ENCODE measurements around the gene C5orf15.

Gene C5orf15

DNA sequence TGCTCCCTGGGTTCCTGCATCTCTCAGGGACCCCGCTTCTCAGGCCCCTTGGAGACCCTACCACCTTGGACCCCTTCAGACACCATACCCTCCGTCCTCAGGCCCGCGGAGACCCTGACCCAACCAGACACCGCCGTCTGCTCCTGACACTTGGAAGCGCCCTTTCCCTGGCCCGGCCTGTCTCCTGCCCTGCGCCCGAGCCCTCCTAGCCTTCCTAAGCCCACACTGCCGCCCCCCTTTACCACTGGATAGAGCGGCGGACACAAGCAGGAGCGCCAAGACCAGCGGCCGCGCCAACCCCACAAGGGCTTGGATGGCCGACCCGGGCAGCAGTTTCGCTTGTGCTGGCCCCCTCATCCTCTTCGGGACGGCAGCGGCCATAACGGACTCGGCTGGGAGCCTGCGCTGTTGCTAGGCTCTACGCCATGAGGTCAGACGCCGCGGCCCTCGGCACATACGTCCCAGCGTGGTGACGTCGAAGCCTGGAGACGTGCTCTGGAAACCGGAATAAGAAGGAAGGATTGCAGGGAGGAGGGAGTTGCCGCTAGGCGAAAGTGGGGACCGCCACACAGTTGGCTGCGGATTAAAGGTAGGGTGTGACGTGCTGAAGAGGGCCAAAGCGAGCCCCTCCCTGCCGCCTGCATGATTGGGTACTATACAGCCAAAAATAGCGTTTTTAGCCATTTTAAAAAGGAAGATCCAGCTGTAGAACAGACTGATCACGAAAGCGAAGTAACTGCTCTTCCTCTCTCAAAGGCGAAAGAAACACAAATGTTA, at the start of gene C5orf15:
Gene C5orf15 (minus strand): TSS at position 422 of the 777 bp plus-strand sequence. CDS start 41 bp downstream, at position 381.
- H3K27ac ChIP-seq, result peak within 1 kb of the TSS; percentile 59
- no peak for TF ChIP-seq ZFX (IDR thresholded peaks at IDR 0.05; ENCODE audit: borderline replicate concordance)
- TF ChIP-seq, protein P1, sequence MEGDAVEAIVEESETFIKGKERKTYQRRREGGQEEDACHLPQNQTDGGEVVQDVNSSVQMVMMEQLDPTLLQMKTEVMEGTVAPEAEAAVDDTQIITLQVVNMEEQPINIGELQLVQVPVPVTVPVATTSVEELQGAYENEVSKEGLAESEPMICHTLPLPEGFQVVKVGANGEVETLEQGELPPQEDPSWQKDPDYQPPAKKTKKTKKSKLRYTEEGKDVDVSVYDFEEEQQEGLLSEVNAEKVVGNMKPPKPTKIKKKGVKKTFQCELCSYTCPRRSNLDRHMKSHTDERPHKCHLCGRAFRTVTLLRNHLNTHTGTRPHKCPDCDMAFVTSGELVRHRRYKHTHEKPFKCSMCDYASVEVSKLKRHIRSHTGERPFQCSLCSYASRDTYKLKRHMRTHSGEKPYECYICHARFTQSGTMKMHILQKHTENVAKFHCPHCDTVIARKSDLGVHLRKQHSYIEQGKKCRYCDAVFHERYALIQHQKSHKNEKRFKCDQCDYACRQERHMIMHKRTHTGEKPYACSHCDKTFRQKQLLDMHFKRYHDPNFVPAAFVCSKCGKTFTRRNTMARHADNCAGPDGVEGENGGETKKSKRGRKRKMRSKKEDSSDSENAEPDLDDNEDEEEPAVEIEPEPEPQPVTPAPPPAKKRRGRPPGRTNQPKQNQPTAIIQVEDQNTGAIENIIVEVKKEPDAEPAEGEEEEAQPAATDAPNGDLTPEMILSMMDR (IDR thresholded peaks at IDR 0.05), result no peak

DNA sequence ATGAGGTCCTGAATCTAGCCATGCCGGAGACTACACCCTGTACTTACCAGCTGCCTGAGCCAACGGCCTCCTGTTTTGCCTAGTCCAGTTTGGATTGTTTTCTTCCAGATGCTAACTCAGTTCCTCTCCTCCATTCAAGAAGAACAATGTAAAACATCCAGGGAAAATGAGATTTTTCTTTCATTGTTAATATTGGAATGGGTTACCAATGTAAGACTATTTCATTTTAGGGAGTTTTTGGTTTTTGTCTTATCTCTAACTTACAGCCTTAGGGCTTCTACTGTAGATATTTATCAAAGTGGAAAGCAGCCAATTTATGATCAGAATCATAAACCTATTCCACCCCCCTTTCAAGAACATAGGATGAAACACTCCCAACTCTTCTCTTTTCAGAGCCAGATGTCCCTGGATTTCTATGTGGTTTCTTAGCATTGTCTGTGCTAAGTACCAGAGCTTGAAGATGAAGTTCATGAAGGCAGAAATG, 39.9 kb upstream of the C5orf15 start:
- peak overlapping the region; percentile 20; the same call in 1 of the 2 replicates for H3K27ac ChIP-seq
- no peak for TF ChIP-seq ZFX (IDR thresholded peaks at IDR 0.05; ENCODE audit: borderline replicate concordance)
- TF ChIP-seq, protein P1 (IDR thresholded peaks at IDR 0.05), result no peak

DNA sequence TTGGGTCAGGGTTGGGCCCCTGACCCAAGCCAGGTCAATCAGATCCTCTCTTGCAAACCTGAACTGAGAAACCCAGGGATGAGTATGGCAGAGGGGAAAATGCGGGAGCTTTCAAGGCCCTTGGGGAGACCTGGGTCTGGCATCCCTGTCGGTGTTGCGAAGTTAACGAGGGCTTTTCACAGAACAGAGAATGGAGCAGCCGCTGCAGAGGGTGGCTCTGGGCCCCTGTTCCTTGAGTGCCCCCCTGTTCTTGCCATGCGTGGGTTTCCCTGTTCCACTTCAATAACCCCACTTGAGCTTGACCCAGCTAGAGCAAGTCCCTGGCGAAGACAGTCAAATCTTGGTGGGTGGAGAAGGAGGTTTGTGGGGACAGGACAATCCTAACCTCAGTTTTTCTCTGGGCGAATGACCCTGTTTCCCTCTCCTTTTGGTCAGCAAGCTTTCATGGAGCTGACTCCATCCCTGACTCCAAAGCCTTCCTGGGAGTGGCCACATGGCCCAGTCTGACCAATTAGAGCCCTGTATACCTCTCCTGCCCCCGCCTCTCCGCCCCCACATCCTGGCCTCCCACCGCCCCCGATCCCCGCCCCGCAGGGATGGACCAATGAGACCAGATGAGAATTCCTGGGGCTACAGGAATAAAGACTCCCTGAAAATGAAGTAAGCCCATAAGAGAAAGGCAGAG, 39.3 kb upstream of the C5orf15 start:
- TF ChIP-seq ZFX (IDR thresholded peaks at IDR 0.05; ENCODE audit: borderline replicate concordance), result no peak
- TF ChIP-seq, protein P1 (IDR thresholded peaks at IDR 0.05), result no peak
- H3K27ac ChIP-seq, result peak overlapping the region; percentile 20; the same call in 1 of the 2 replicates

DNA sequence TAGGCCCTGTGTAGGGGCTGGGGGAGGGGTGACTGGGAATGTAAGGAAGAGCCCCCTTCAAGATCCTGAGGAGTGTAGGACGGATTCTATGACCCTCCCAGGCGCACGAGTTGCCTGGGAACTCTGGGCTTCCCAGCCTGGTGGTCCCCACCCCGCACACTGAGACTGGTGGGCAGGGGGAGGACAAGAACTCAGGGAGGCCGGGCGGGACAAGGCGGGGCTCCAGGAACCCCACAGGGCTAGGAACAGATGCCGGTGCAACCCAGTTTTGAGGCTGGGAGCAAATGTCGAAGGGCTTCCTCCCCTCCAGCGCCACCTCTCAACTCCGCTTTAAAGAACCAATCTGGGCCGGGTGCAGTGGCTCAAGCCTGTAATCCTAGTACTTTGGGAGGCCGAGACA, 37.7 kb upstream of the C5orf15 start:
- TF ChIP-seq, protein P1 (IDR thresholded peaks at IDR 0.05), result no peak
- TF ChIP-seq ZFX (IDR thresholded peaks at IDR 0.05; ENCODE audit: borderline replicate concordance), result no peak
- no peak overlapping the region for H3K27ac ChIP-seq

DNA sequence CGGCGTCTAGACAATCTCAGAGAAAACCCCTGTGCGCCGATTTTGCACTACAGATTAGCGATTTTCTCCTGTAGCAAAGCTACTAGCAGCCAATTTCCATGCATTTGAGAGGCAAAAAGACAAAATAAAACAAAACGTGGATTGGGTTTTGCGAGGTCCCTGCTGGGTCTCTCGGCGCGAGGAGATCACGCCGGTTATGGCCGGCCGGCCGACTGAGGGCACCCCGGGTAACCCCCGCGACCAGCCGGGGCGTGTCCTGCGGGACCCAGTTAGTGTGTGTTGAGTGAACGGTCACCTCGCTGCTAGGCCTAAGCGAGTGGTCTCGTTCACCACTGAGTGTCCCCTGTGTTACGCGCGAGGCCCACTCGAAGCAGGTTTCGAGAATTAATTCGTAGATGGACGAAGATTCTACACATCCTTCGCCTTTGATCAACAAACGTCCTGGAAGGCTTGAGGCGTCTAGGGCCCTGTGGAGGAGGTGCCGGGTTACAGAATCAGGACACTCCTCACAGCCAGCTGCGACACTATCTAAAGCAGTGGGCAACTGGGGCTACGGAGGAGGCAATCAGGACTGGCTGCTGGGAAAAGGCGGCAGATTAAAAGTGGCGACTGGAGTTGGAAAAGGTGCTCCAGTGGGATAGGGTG, 37.1 kb upstream of the C5orf15 start:
- TF ChIP-seq, protein P1 (IDR thresholded peaks at IDR 0.05), result no peak
- no peak for TF ChIP-seq ZFX (IDR thresholded peaks at IDR 0.05; ENCODE audit: borderline replicate concordance)
- peak overlapping the region; percentile 90 for H3K27ac ChIP-seq

DNA sequence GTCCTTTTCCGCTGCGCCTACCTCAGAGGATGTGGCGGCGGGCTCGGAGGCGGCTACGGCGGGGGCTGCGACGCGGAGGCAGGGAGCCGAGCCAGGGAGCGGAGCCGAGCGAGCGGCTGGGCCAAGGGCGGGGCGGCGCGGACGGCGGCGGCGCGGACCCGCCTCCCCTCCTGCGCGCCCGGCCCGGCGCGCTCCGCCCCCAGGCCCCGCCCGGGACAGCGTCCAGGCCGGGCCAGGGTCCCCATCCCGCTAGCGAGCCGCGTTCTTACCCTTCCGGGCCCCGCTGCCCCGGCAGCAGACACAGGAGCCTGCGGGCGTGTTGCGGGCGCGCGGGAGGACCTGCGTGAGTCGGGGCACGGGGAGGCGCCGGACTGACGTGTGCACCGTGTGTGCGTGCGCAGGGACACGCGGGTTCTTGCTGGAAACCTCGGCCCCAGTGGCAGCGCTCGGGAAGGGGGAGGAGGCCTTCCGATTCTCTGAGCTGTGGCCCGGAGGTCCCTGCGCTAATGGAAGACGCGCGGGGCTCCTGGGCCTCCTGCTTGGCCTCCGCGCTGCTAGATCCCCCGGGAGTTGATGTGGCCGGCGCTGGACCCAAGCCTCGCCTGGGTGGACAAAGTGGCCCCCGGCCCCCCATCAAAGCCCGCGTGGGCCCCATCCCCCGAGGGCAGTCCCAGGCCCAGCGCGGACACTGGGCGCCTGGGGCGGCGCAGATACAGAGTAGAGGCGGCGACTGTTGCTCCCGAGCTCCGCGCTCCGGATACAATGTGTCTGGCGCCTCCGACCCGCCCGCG, 36.4 kb upstream of the C5orf15 start, which contains the start of gene VDAC1:
Gene VDAC1 (minus strand): TSS at position 350 of the 791 bp plus-strand sequence. CDS start 11,963 bp downstream, outside the sequence.
- TF ChIP-seq ZFX (IDR thresholded peaks at IDR 0.05; ENCODE audit: borderline replicate concordance), result no peak
- TF ChIP-seq, protein P1 (IDR thresholded peaks at IDR 0.05), result peak; percentile 28
- H3K27ac ChIP-seq, result peak within 1 kb of the TSS; percentile 90

All from 22Rv1 (cell line).